Measurements from ENCODE around the gene USP43. TPM values are rescaled to one million over a fixed set of nuclear protein-coding genes. Genes with fewer than 3 reads are reported as not detected.
"Not testable (repeated sequence)": the region's sequence is repeated elsewhere in the genome, so short reads cannot be mapped to it uniquely, and the experiment has no call there.

USP43 gene
- polyA plus RNA-seq, 1 of the 3 experiments (the other 2 are of a cell fraction) = 0.07 TPM

DNA sequence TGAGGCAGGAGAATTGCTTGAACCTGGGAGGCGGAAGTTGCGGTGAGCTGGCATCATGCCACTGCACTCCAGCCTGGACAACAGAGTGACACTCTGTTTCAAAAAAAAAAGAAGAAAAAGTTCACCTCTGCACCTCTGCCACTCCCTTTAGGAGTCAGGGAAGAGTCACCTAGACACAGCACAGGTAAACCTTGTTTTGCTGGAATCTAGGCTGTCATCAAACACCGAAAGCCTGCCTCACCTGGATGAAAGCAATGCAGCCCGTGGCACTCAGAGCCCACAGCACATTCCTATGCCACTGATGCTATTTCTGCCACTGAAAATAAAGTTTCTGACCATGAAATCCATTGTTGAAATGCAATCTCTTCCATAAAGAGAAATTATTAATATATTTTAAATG, 46.7 kb upstream of the USP43 start:
- no peak overlapping the region for H3K4me2 ChIP-seq
- no peaks in the 10 kb centered on the region for H3K36me3 ChIP-seq (replicated peaks in 1 of 2; ENCODE audit: control insufficient read depth in 1 of 2, insufficient read depth in 2 of 2, low read length in 1 of 2)
- CTCF ChIA-PET = interaction anchor here (3.5 kb wide), 1 partner anchor 21 kb away, joined by 16 read pairs; the partner anchor contains the start of gene CFAP52
- DNase-seq = no peak
- no peaks in the 10 kb centered on the region; the same call in 1 of the 2 replicates for H3K27me3 ChIP-seq (ENCODE audit: insufficient read depth)
- no peaks in the 10 kb centered on the region for H3K79me2 ChIP-seq (ENCODE audit: insufficient read depth)
- H3K9me2 ChIP-seq = no peaks in the 10 kb centered on the region
- H4K20me1 ChIP-seq (ENCODE audit: insufficient read depth) = no peaks in the 10 kb centered on the region
- no peak overlapping the region for H3K4me3 ChIP-seq (ENCODE audit: low read depth in 2 of 2, low read length in 1 of 2)
- TF ChIP-seq RAD21 (IDR thresholded peaks at IDR 0.05; ENCODE audit: low read length) (no peak), POLR2AphosphoS5 (IDR thresholded peaks at IDR 0.05; ENCODE audit: low read depth, low read length) (no peak), RXRA (IDR thresholded peaks at IDR 0.05; ENCODE audit: borderline replicate concordance, low read depth) (no peak), RFX5 (IDR thresholded peaks at IDR 0.05; ENCODE audit: low read length) (no peak), FOXM1 (IDR thresholded peaks at IDR 0.05; ENCODE audit: low read depth) (no peak), SMC3 (IDR thresholded peaks at IDR 0.05; ENCODE audit: low read depth, low read length) (no peak), GATA2 (CRISPR knock-in tag; IDR thresholded peaks at IDR 0.05) (no peak), TCF12 (IDR thresholded peaks at IDR 0.05) (no peak), REST (IDR thresholded peaks at IDR 0.05; ENCODE audit: low read depth, low read length) (no peak), CHD2 (IDR thresholded peaks at IDR 0.05; ENCODE audit: low read length, partially characterized antibody) (no peak), SIN3A (IDR thresholded peaks at IDR 0.05; ENCODE audit: borderline replicate concordance, low read depth, low read length) (no peak), EP300 (IDR thresholded peaks at IDR 0.05; ENCODE audit: borderline replicate concordance in 1 of 2, low read depth in 1 of 2, low read length in 1 of 2) (no peak), FOXJ3 (CRISPR knock-in tag; IDR thresholded peaks at IDR 0.05) (no peak), TEAD4 (IDR thresholded peaks at IDR 0.05; ENCODE audit: borderline replicate concordance, insufficient read depth) (no peak), TAF1 (IDR thresholded peaks at IDR 0.05; ENCODE audit: borderline replicate concordance, low read depth, low read length) (no peak)
- TF ChIP-seq, protein P1, sequence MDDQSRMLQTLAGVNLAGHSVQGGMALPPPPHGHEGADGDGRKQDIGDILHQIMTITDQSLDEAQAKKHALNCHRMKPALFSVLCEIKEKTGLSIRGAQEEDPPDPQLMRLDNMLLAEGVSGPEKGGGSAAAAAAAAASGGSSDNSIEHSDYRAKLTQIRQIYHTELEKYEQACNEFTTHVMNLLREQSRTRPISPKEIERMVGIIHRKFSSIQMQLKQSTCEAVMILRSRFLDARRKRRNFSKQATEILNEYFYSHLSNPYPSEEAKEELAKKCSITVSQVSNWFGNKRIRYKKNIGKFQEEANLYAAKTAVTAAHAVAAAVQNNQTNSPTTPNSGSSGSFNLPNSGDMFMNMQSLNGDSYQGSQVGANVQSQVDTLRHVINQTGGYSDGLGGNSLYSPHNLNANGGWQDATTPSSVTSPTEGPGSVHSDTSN (IDR thresholded peaks at IDR 0.05) = no peak
- TF ChIP-seq, protein P2, sequence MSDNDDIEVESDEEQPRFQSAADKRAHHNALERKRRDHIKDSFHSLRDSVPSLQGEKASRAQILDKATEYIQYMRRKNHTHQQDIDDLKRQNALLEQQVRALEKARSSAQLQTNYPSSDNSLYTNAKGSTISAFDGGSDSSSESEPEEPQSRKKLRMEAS (IDR thresholded peaks at IDR 0.05; ENCODE audit: low read depth) = no peak
- TF ChIP-seq, protein P3, sequence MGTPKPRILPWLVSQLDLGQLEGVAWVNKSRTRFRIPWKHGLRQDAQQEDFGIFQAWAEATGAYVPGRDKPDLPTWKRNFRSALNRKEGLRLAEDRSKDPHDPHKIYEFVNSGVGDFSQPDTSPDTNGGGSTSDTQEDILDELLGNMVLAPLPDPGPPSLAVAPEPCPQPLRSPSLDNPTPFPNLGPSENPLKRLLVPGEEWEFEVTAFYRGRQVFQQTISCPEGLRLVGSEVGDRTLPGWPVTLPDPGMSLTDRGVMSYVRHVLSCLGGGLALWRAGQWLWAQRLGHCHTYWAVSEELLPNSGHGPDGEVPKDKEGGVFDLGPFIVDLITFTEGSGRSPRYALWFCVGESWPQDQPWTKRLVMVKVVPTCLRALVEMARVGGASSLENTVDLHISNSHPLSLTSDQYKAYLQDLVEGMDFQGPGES (IDR thresholded peaks at IDR 0.05; ENCODE audit: low read depth, low read length) = no peak
- no peaks in the 10 kb centered on the region for H3K9me3 ChIP-seq
- H3F3A ChIP-seq (replicated peaks; ENCODE audit: insufficient read depth) = no peaks in the 10 kb centered on the region
- H3K27ac ChIP-seq (ENCODE audit: low read depth in 2 of 2, low read length in 1 of 2) = no peak overlapping the region
- POLR2A ChIA-PET = no interaction called here
- WGBS (ENCODE audit: low lambda C conversion rate) = 43% methylated on average over 4 of the region's 4 CpGs
- H3K4me1 ChIP-seq (ENCODE audit: control insufficient read depth in 1 of 2, insufficient read depth in 2 of 2, low read depth in 1 of 2, low read length in 1 of 2) = no peaks in the 10 kb centered on the region
- H3K9ac ChIP-seq = no peak overlapping the region
- H2AFZ ChIP-seq (ENCODE audit: low read depth) = no peak overlapping the region

DNA sequence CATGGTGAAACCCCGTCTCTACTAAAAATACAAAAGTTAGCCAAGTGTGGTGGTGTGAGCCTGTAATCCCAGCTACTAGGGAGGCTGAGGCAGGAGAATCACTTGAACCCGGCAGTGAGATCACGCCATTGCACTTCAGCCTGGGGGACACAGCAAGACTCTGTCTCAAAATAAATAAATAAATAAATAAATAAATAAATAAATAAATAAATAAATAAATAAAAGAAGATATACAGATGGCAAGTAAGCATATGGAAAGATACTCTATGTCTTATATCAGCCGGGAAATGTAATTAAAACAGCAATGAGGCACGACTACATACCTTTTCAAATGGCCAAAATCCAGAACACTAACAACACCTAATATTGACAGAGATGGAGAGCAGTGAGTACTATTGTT, 40.7 kb upstream of the USP43 start:
- H3K9me3 ChIP-seq; H3K36me3 ChIP-seq (replicated peaks in 1 of 2; ENCODE audit: control insufficient read depth in 1 of 2, insufficient read depth in 2 of 2, low read length in 1 of 2); POLR2A ChIA-PET; H3K4me1 ChIP-seq (ENCODE audit: control insufficient read depth in 1 of 2, insufficient read depth in 2 of 2, low read depth in 1 of 2, low read length in 1 of 2); H3K4me3 ChIP-seq (ENCODE audit: low read depth in 2 of 2, low read length in 1 of 2); H3K4me2 ChIP-seq; DNase-seq; H3K79me2 ChIP-seq (ENCODE audit: insufficient read depth); H3K9ac ChIP-seq; H3K27me3 ChIP-seq (ENCODE audit: insufficient read depth); H3F3A ChIP-seq (replicated peaks; ENCODE audit: insufficient read depth); H3K27ac ChIP-seq (ENCODE audit: low read depth in 2 of 2, low read length in 1 of 2); H3K9me2 ChIP-seq; H2AFZ ChIP-seq (ENCODE audit: low read depth); CTCF ChIA-PET; H4K20me1 ChIP-seq (ENCODE audit: insufficient read depth): not testable (repeated sequence)
- 35% methylated on average over 5 of the region's 5 CpGs for WGBS (ENCODE audit: low lambda C conversion rate)
